WTC11 (cell line): Measurements from ENCODE around the gene TFF1. TPM values are rescaled to one million over a fixed set of nuclear protein-coding genes. Genes with fewer than 3 reads are reported as not detected.

Experiments used
- ATAC-seq: fragments of 200-7000 bp; cut with Tn5 transposase; 2 replicates; pipeline ENCODE4 v1.10.0; 2021; ENCODE audit warnings: mild to moderate bottlenecking, moderate library complexity
- CTCF ChIA-PET: fragments of 300-600 bp; sonication (Branson Sonifier 250); formaldehyde crosslinking; loops from one replicate; lab custom pipeline; 2021; ENCODE audit warnings: antibody characterized with exemption; lab: Charles Lee
- POLR2A ChIA-PET: fragments of 350-600 bp; sonication (Branson Sonifier 250); formaldehyde crosslinking; loops from one replicate; lab custom pipeline; 2021; ENCODE audit warnings: antibody characterized with exemption; lab: Charles Lee
- DNase-seq: peaks from one replicate; pipeline ENCODE4 v3.0.0; 2021; ENCODE audit warnings: low spot score
- H3K27ac Mint-ChIP-seq: 2 replicates; pipeline ENCODE4 v1.8.0; 2021; ENCODE audit warnings: mixed read lengths
- H3K27me3 Mint-ChIP-seq: 2 replicates; pipeline ENCODE4 v1.8.0; 2021; ENCODE audit warnings: low read depth, mild to moderate bottlenecking, moderate library complexity, mixed read lengths
- H3K36me3 Mint-ChIP-seq: 2 replicates; pipeline ENCODE4 v1.8.0; 2021; ENCODE audit warnings: mixed read lengths
- H3K4me1 Mint-ChIP-seq: 2 replicates; pipeline ENCODE4 v1.8.0; 2022; ENCODE audit warnings: mixed read lengths
- H3K4me3 Mint-ChIP-seq: 2 replicates; pipeline ENCODE4 v1.8.0; 2021; ENCODE audit warnings: mild to moderate bottlenecking, moderate library complexity, mixed read lengths
- H3K9me3 Mint-ChIP-seq: 2 replicates; pipeline ENCODE4 v1.8.0; 2021; ENCODE audit warnings: mixed read lengths
- ATF2 ChIP-seq: sonication (generic); formaldehyde crosslinking; IDR thresholded peaks from 2 replicates; pipeline ENCODE4 v1.8.1; 2022; ENCODE audit warnings: low read depth, missing genetic modification reagents, borderline replicate concordance
- CBFB ChIP-seq: sonication (generic); formaldehyde crosslinking; IDR thresholded peaks from 2 replicates; pipeline ENCODE4 v1.8.1; 2022; ENCODE audit warnings: mild to moderate bottlenecking, low read depth, missing genetic modification reagents
- ELF4 ChIP-seq: sonication (generic); formaldehyde crosslinking; IDR thresholded peaks from 2 replicates; pipeline ENCODE4 v1.8.1; 2022; ENCODE audit warnings: low read depth, mild to moderate bottlenecking, moderate library complexity, missing genetic modification reagents
- GABPB1 ChIP-seq: sonication (generic); formaldehyde crosslinking; IDR thresholded peaks from 2 replicates; pipeline ENCODE4 v1.8.1; 2023; ENCODE audit warnings: mild to moderate bottlenecking, missing genetic modification reagents
- NFATC4 ChIP-seq: fragments of 250-450 bp; sonication (Bioruptor Pico); IDR thresholded peaks from 2 replicates; pipeline ENCODE4 v1.9.0; 2021; ENCODE audit warnings: mild to moderate bottlenecking
- RELA ChIP-seq: sonication (generic); formaldehyde crosslinking; IDR thresholded peaks from 2 replicates; pipeline ENCODE4 v1.8.1; 2022; ENCODE audit warnings: missing genetic modification reagents, mild to moderate bottlenecking, borderline replicate concordance
- SMAD3 ChIP-seq: sonication (generic); formaldehyde crosslinking; IDR thresholded peaks from 2 replicates; pipeline ENCODE4 v1.8.0; 2022; ENCODE audit warnings: missing genetic modification reagents, mild to moderate bottlenecking, borderline replicate concordance
- SMAD4 ChIP-seq: sonication (generic); formaldehyde crosslinking; IDR thresholded peaks from 2 replicates; pipeline ENCODE4 v1.8.0; 2022; ENCODE audit warnings: mild to moderate bottlenecking, missing genetic modification reagents
- SP1 ChIP-seq: sonication (generic); formaldehyde crosslinking; conservative IDR thresholded peaks from 2 replicates; pipeline ENCODE4 v1.8.1; 2022; ENCODE audit warnings: missing genetic modification reagents
- TP53 ChIP-seq: sonication (generic); formaldehyde crosslinking; IDR thresholded peaks from 2 replicates; pipeline ENCODE4 v1.8.1; 2023; ENCODE audit warnings: mild to moderate bottlenecking, missing genetic modification reagents
- USF1 ChIP-seq: sonication (generic); formaldehyde crosslinking; IDR thresholded peaks from 2 replicates; pipeline ENCODE4 v1.8.0; 2022; ENCODE audit warnings: mild to moderate bottlenecking, missing genetic modification reagents
- ZNF219 ChIP-seq: sonication (generic); formaldehyde crosslinking; IDR thresholded peaks from 2 replicates; pipeline ENCODE4 v1.8.0; 2023; ENCODE audit warnings: missing genetic modification reagents, mild to moderate bottlenecking, borderline replicate concordance
- ZNF317 ChIP-seq: sonication (generic); formaldehyde crosslinking; IDR thresholded peaks from 2 replicates; pipeline ENCODE4 v1.8.1; 2023; ENCODE audit warnings: low read depth, mild to moderate bottlenecking, moderate library complexity, missing genetic modification reagents, borderline replicate concordance
- total RNA-seq: library from RNA; stranded (reverse); gene quantifications from 3 replicates; pipeline ENCODE4 v1.2.3, GENCODE V29; 2021
- TF ChIP-seq, protein P1 (sequence below): fragments of 200-600 bp; IDR thresholded peaks from 2 replicates; pipeline ENCODE4 v1.8.0; 2022; ENCODE audit warnings: antibody characterized with exemption

TFF1 gene
- total RNA-seq, 1 experiment from 2014 or later, result 0.81 TPM

DNA sequence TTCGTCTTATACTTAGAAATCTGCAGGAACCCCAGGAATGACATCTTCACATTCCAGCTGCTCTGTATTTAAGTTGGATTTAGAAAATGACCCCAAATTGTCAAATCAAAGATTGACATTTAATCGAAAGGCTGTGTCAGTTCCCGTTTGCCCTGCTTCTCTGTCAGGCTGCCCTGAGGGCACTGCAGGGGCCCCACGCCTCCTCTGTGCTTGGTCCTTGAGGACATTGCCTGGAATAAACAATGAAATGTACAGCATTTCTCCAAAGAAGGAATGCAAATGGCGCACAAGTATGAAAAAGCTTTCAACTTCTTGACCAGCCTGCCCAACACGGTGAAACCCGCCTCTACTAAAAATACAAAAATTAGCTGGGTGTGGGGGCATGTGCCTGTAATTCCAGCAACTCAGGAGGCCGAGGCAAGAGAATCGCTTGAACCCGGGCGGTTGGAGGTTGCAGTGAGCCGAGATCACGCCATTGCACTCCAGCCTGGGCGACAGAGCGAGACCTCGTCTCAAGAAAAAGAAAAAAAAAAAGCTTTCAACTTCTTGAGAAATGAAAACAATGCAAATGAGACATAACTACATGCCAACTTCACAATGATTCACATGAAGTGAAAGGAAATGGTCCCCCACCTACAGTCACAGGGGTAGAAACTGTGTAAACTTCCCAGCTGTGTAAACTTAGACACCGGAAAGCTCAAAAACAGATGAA, 26.6 kb upstream of the TFF1 start (continued):
- TF ChIP-seq ATF2 (CRISPR knock-in tag), result no peak

DNA sequence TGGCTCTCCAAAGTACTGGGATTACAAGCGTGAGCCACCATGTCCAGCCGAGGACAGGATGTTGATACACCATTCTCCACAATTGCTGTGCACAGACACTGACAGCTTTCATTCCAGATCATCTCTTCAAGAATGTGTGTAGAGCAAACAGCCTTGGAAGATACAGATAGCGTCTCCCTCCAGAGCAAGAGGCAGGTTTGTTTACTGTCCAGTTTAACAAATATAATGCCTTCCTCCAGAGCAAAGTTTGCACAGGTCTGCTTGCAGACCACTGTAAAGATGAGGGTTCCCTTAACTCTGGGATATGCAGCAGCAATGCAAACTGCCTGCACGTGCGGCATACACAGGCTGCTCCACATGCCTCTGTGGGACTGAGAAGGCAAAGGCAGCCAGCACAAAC, 25.0 kb upstream of the TFF1 start:
- Mint-ChIP-seq H3K4me1 (peaks cover 27% of the 10 kb centered on the region), H3K27me3 (peaks cover 8% of the 10 kb centered on the region; the same call in 1 of the 2 replicates), H3K9me3 (0 out of 2 replicates have a peak, but pooled peaks cover 5% of the 10 kb centered on the region), H3K4me3 (no peak overlapping the region), H3K27ac (no peak overlapping the region), H3K36me3 (no peaks in the 10 kb centered on the region; the same call in 1 of the 2 replicates)
- ChIA-PET CTCF (no interaction called here), POLR2A (no interaction called here)
- DNase-seq (no peak), ATAC-seq (no peak)
- no peak for TF ChIP-seq CBFB (CRISPR knock-in tag)
- TF ChIP-seq SMAD3 (CRISPR knock-in tag), result no peak
- TF ChIP-seq ELF4 (CRISPR knock-in tag), result no peak
- no peak for TF ChIP-seq USF1
- no peak for TF ChIP-seq TP53 (CRISPR knock-in tag)
- no peak for TF ChIP-seq SMAD4 (CRISPR knock-in tag)
- TF ChIP-seq RELA (CRISPR knock-in tag), result no peak
- TF ChIP-seq SP1 (CRISPR knock-in tag), result no peak
- TF ChIP-seq GABPB1, result 0 out of 2 replicates have a peak, but pooled peaks have one; percentile 13

DNA sequence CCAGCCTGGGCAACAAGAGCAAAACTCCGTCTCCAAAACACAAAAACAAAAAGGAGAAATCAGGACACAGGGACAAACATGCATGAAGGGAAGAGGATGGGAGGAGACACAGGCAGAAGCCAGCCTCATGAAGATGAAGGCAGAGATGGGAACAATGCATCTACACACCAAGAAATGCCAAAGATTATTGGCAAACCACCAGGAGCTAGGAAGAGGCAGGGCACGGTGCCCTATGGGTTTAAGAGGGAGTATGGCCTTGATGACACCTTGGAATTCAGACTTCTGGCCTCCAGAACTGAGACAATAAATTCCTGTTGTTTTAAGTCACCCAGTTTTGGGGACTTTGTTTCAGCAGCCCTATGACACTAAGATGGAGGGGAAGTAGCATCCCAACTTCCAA, 24.4 kb upstream of the TFF1 start:
- no peak for DNase-seq
- Mint-ChIP-seq H3K9me3 (0 out of 2 replicates have a peak, but pooled peaks cover 5% of the 10 kb centered on the region), H3K27ac (no peak overlapping the region), H3K4me3 (no peak overlapping the region), H3K36me3 (no peaks in the 10 kb centered on the region; the same call in 1 of the 2 replicates), H3K4me1 (peaks cover 27% of the 10 kb centered on the region), H3K27me3 (peaks cover 8% of the 10 kb centered on the region; the same call in 1 of the 2 replicates)
- POLR2A ChIA-PET, result no interaction called here
- CTCF ChIA-PET, result no interaction called here
- no peak for TF ChIP-seq USF1
- TF ChIP-seq, protein P1, sequence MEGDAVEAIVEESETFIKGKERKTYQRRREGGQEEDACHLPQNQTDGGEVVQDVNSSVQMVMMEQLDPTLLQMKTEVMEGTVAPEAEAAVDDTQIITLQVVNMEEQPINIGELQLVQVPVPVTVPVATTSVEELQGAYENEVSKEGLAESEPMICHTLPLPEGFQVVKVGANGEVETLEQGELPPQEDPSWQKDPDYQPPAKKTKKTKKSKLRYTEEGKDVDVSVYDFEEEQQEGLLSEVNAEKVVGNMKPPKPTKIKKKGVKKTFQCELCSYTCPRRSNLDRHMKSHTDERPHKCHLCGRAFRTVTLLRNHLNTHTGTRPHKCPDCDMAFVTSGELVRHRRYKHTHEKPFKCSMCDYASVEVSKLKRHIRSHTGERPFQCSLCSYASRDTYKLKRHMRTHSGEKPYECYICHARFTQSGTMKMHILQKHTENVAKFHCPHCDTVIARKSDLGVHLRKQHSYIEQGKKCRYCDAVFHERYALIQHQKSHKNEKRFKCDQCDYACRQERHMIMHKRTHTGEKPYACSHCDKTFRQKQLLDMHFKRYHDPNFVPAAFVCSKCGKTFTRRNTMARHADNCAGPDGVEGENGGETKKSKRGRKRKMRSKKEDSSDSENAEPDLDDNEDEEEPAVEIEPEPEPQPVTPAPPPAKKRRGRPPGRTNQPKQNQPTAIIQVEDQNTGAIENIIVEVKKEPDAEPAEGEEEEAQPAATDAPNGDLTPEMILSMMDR, result no peak
- no peak for ATAC-seq

DNA sequence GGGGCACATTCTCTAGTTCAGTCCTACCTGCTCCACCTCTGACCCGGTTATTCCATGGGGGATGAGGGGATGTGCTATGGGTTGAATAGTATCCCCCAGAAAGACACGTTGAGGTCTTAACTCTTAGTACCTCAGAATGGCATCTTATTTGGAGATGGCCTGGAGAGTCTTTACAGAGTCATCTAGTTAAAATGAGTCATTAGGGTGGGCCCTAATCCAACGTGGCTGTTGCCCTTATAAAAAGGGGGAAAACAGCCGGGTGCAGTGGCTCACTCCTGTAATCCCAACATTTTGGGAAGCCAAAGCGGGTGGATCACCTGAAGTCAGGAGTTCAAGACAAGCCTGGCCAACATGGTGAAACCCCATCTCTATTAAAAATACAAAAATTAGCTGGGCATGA, 23.9 kb upstream of the TFF1 start:
- ATAC-seq (no peak), DNase-seq (no peak)
- Mint-ChIP-seq H3K4me3 (no peak overlapping the region), H3K9me3 (0 out of 2 replicates have a peak, but pooled peaks cover 5% of the 10 kb centered on the region), H3K36me3 (no peaks in the 10 kb centered on the region; the same call in 1 of the 2 replicates), H3K27me3 (peaks cover 8% of the 10 kb centered on the region; the same call in 1 of the 2 replicates), H3K27ac (no peak overlapping the region), H3K4me1 (peaks cover 29% of the 10 kb centered on the region)
- TF ChIP-seq ZNF219 (CRISPR knock-in tag), result no peak
- TF ChIP-seq NFATC4 (CRISPR knock-in tag), result no peak
- no peak for TF ChIP-seq TP53 (CRISPR knock-in tag)
- no peak for TF ChIP-seq ZNF317 (CRISPR knock-in tag)
- ChIA-PET CTCF (no interaction called here), POLR2A (no interaction called here)
